ENCODE data around the gene TMPRSS9. TPM values are rescaled to one million over a fixed set of nuclear protein-coding genes. Genes with fewer than 3 reads are reported as not detected.

The TMPRSS9 gene
- total and polyA plus RNA-seq, 2 of the 13 experiments (the other 11 are each of a cell fraction or from before 2014, with no cell fraction given) = 2.5 to 5.2 TPM

GRCh38 chr19:2458054-2458453 is 98.0 kb downstream of the TMPRSS9 start (continued):
- TF ChIP-seq CCDC6 (CRISPR knock-in tag; IDR thresholded peaks at IDR 0.05) = no peak
- TF ChIP-seq HNRNPL (IDR thresholded peaks at IDR 0.05; ENCODE audit: low read depth, low read length) = no peak
- peak; percentile 96 for TF ChIP-seq TEAD3 (CRISPR knock-in tag; optimal IDR thresholded peaks at IDR 0.05; ENCODE audit: borderline replicate concordance)
- no peak for TF ChIP-seq ZFP91 (CRISPR knock-in tag; IDR thresholded peaks at IDR 0.05; ENCODE audit: borderline replicate concordance)
- no peak for TF ChIP-seq RFXAP (CRISPR knock-in tag; IDR thresholded peaks at IDR 0.05; ENCODE audit: borderline replicate concordance)
- no peak for TF ChIP-seq HNF1A (IDR thresholded peaks at IDR 0.05; ENCODE audit: low read depth)
- TF ChIP-seq HNF1A (CRISPR knock-in tag; IDR thresholded peaks at IDR 0.05; ENCODE audit: borderline replicate concordance) = no peak
- TF ChIP-seq CENPT (CRISPR knock-in tag; IDR thresholded peaks at IDR 0.05; ENCODE audit: low read depth) = no peak
- no peak for TF ChIP-seq XBP1 (CRISPR knock-in tag; IDR thresholded peaks at IDR 0.05)
- TF ChIP-seq ZNF562 (CRISPR knock-in tag; IDR thresholded peaks at IDR 0.05; ENCODE audit: borderline replicate concordance) = no peak
- peak; percentile 92 for TF ChIP-seq ZNF362 (CRISPR knock-in tag; IDR thresholded peaks at IDR 0.05; ENCODE audit: borderline replicate concordance)
- TF ChIP-seq ZBTB42 (CRISPR knock-in tag; IDR thresholded peaks at IDR 0.05) = no peak
- no peak for TF ChIP-seq RFXANK (CRISPR knock-in tag; IDR thresholded peaks at IDR 0.05)
- no peak for TF ChIP-seq ZNF292 (CRISPR knock-in tag; IDR thresholded peaks at IDR 0.05; ENCODE audit: borderline replicate concordance, low read depth)
- TF ChIP-seq DPF2 (CRISPR knock-in tag; IDR thresholded peaks at IDR 0.05; ENCODE audit: borderline replicate concordance, low read depth) = no peak
- TF ChIP-seq ZNF354B (CRISPR knock-in tag; IDR thresholded peaks at IDR 0.05) = no peak
- TF ChIP-seq ZNF335 (CRISPR knock-in tag; IDR thresholded peaks at IDR 0.05) = no peak
- TF ChIP-seq ZNF496 (CRISPR knock-in tag; IDR thresholded peaks at IDR 0.05; ENCODE audit: insufficient replicate concordance) = no peak
- no peak for TF ChIP-seq HES4 (CRISPR knock-in tag; IDR thresholded peaks at IDR 0.05; ENCODE audit: borderline replicate concordance)
- TF ChIP-seq ZNF333 (CRISPR knock-in tag; IDR thresholded peaks at IDR 0.05; ENCODE audit: borderline replicate concordance) = no peak
- no peak; the same call in 1 of the 2 replicates for TF ChIP-seq THRA (CRISPR knock-in tag; IDR thresholded peaks at IDR 0.05; ENCODE audit: borderline replicate concordance)
